GM23248 (cell line): Measurements from ENCODE around the gene TTYH3.

Experiments used
- EZH2 ChIP-seq: fragments of 200-600 bp; sonication (generic); IDR thresholded peaks from 2 replicates; pipeline ENCODE4 v1.6.1; 2018; ENCODE audit warnings: antibody characterized with exemption, mild to moderate bottlenecking; ENCODE audit not compliant: insufficient read depth, poor library complexity, severe bottlenecking
- EZH2phosphoT487 ChIP-seq: fragments of 200-600 bp; sonication (generic); IDR thresholded peaks from 2 replicates; pipeline ENCODE4 v1.6.1; 2018; ENCODE audit warnings: antibody characterized with exemption, moderate library complexity, mild to moderate bottlenecking, low read depth; ENCODE audit not compliant: insufficient read depth

GRCh38 chr7:2629746-2630681, 1.8 kb upstream of the TTYH3 start:
- TF ChIP-seq EZH2 (no peak), EZH2phosphoT487 (no peak)
